Subcutaneous adipose tissue (tissue), 4 donors: ENCODE measurements around the gene CUL7. TPM values are rescaled to one million over a fixed set of nuclear protein-coding genes. Genes with fewer than 3 reads are reported as not detected.

Experiments
- total RNA-seq, 4 donors: library from RNA; depleted of rRNA; stranded (reverse); fragments of >200 nt; gene quantifications; one replicate each; pipeline ENCODE4 v1.1.0, GENCODE V29; 2016
- TF ChIP-seq, protein P1 (sequence below): fragments of 450-650 bp; IDR thresholded peaks from one replicate; pipeline ENCODE4 v1.5.1; 2016; ENCODE audit warnings: low read depth, mild to moderate bottlenecking, control low read depth, antibody characterized with exemption, moderate library complexity

Gene CUL7
- total RNA-seq, 4 donors from 2014 or later = 7.2 to 25.6 (median 14.5) TPM

DNA sequence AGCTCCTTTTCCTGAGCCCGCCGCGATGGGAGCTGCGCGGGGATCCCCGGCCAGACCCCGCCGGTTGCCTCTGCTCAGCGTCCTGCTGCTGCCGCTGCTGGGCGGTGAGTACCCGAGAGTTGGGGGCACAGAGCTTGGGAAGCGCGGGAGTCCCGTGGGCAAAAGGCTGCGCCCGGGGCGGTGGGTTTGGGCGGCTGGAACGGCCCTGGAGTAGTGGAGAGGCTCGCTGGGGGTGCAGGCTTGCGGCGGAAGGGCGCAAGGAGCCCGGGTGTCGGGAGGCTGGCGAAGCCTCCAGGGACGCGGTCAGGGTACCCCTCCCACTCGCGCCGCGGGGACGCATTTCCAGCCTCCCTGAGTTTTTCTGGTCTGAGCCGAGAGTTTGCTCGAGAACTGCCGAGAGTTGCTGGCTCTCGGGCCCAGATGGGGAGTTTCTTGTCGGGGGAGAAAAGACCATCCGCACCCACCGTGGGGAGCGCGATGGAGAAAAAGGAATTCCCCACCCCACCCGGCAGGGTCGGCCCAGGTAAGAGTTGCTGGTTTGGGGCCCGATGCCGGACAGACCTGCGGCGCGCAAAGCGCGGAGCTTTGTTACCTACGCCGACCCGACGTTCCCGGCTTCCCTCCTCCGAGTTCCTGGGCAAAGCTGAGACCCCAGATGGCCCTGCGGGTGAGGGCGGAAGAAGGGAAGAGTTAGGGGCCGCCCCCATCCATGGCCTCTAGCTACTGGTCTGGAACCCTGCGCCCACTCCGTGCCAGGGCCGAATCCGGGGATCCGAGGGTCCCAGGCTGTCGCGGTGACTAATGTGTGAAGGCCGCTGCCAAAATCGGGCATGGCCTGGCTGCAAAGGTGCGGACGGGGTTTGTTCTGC, 23.0 kb upstream of the CUL7 start:
- TF ChIP-seq, protein P1, sequence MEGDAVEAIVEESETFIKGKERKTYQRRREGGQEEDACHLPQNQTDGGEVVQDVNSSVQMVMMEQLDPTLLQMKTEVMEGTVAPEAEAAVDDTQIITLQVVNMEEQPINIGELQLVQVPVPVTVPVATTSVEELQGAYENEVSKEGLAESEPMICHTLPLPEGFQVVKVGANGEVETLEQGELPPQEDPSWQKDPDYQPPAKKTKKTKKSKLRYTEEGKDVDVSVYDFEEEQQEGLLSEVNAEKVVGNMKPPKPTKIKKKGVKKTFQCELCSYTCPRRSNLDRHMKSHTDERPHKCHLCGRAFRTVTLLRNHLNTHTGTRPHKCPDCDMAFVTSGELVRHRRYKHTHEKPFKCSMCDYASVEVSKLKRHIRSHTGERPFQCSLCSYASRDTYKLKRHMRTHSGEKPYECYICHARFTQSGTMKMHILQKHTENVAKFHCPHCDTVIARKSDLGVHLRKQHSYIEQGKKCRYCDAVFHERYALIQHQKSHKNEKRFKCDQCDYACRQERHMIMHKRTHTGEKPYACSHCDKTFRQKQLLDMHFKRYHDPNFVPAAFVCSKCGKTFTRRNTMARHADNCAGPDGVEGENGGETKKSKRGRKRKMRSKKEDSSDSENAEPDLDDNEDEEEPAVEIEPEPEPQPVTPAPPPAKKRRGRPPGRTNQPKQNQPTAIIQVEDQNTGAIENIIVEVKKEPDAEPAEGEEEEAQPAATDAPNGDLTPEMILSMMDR = no peak

DNA sequence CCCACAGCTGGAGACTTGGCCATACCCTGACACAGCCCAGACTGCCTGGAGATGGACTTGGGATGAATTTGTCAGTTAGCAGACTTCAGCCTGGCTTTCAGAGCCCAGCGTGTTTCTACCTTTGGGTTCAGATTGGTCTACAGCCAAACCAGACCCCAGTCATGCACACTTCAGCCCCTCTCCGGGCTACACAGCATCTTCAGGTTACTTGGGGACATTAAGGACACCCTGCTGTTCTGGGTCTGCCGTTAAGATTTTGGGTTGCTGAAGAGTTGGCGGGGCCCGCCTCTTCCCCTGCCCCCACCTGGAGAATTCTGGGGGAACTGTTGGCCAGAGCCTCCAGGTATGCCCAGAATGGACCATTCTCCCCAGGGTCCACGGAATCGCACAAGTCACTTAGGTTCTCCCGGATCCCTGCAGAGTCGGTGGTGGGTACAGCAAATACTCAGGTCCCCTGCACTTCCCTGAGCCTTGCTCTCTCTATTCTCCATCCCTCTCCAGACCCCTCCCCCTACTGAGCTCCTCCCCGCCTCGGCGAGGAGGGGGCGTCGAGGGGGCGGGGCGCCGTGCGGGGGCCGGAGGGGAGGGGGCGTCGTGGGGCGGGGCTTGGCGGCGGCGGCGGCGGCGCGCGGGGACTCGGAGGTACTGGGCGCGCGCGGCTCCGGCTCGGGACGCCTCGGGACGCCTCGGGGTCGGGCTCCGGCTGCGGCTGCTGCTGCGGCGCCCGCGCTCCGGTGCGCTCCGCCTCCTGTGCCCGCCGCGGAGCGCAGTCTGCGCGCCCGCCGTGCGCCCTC, 22.2 kb upstream of the CUL7 start, which contains the start of gene PTK7:
TSS of gene PTK7 (plus strand) at position 645 of the 794 bp plus-strand sequence. CDS start 175 bp downstream, outside the sequence.
- TF ChIP-seq, protein P1 = no peak

DNA sequence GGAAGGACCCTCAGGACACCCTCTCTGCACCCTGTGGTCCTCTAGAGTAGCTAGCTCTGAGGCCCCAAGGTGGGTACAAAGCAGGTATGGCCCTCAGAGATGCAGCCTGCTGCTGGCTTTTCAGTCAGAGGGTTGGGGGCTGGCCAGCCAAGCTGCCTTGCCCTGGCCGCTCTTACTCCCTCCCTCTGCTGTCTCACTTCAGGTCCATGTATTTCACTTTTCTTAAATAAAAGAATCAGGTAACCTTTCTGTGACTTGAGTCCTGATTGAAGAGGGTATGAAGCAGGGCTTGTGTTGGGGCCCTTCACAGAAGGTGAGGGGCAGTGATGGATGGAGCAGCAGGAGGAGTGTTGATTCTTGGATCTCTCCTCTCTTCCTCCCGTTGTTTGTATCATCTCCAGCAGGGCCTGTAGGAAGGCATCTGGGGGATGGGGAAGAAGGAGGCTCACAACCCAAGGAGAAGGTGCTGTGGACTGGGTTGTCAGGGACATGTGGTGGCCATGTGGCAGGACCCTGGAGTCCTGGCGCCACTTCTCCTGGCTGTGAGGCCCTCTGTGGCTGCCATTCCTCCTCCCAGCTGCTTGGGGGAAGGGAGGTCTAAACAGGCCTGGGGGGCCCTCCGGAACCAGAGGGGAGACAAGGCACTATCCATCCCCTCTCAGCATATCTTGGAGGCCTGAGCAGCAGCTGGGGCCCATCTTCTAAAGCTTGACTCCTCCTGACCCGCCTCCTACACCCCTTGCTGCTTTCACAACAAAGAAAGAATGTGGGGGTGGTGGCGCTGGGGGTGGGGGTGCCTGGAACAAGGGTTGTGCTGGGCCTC, 21.4 kb upstream of the CUL7 start:
- TF ChIP-seq, protein P1 = no peak

DNA sequence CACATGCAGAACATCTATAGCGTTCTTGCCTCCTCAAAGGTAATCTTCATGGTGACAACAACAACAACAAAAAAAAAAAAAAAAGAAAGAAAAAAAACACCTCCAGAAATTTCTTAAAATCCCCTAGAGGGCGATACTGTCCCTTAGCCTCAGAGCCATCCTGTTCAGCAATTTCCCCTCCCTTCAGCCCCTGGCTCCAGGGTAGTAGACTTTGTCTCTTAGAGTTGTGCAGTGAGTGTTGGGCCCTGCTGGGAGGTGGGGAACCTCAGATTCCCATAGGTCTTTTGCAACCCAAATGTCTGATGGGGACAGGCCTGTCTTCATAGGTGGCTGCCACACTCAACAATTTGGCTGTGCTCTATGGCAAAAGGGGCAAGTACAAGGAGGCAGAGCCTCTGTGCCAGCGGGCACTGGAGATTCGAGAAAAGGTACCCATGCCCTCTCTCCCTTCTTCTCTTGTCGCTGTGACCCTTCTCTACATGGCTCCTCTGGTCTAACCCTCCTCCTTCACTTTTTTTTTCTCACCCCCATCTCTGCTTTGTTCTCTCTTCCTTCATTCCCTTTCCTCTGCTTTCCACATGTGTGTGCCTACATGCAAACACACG, 16.5 kb upstream of the CUL7 start:
- TF ChIP-seq, protein P1 = no peak

DNA sequence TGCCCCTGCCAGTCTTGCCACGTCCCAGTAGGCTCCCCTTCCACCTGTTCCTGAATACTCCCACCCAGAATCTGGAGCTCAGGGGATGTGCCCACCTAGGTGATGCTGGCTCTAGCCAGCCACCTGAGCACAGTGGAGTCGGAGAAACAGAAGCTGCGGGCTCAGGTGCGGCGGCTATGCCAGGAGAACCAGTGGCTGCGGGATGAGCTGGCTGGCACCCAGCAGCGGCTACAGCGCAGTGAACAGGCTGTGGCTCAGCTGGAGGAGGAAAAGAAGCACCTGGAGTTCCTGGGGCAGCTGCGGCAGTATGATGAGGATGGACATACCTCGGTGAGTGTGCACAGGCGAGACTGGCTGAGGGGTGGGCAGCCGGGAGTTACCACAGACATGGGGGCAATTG, 9.2 kb upstream of the CUL7 start:
- TF ChIP-seq, protein P1 = no peak

DNA sequence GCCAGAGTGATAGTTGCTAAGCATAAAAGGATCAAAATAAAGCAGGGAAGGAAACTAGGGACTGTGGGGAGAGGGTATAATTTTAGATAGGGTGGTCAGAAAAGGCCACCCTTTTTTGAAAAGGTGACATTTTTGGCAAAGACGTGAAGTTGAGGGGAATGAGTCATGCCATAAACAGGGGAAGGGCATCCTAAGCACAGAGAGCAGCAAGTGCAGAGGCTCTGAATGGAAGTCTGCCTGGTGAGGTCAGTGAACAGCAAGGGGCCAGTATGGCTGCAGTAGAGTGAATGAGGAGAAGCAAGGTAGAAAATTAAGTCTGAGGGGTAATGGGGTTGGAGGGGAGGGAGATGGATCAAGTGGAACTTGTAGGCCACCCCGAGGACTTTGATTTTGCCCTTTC, 8.2 kb upstream of the CUL7 start:
- TF ChIP-seq, protein P1 = no peak
